Raji (cell line): ENCODE measurements around the gene PFKP.

Experiments
- POLR2A ChIP-seq: IDR thresholded peaks from 2 replicates; pipeline ENCODE4 v1.6.1; 2011; ENCODE audit warnings: low read depth, low read length, control low read depth; ENCODE audit not compliant: insufficient read depth

Gene PFKP

GRCh38 chr10:3142146-3142875, 75.0 kb downstream of the PFKP start:
- TF ChIP-seq POLR2A = no peak

GRCh38 chr10:3143366-3143765, 76.0 kb downstream of the PFKP start:
- no peak for TF ChIP-seq POLR2A

GRCh38 chr10:3143791-3144434, 76.6 kb downstream of the PFKP start:
- no peak for TF ChIP-seq POLR2A

GRCh38 chr10:3145366-3145765, 78.0 kb downstream of the PFKP start:
- no peak for TF ChIP-seq POLR2A

- TF ChIP-seq POLR2A = no peak
Measured at GRCh38 chr10:3146289-3146688, 78.9 kb downstream of the PFKP start.

GRCh38 chr10:3147117-3147820, 79.9 kb downstream of the PFKP start:
- TF ChIP-seq POLR2A = no peak

GRCh38 chr10:3148041-3148440, 80.7 kb downstream of the PFKP start:
- no peak for TF ChIP-seq POLR2A

- TF ChIP-seq POLR2A = no peak
Measured at GRCh38 chr10:3148994-3149393, 81.6 kb downstream of the PFKP start.

- TF ChIP-seq POLR2A = no peak
Measured at GRCh38 chr10:3149918-3150317, 82.6 kb downstream of the PFKP start.

- TF ChIP-seq POLR2A = no peak
Measured at GRCh38 chr10:3150366-3150765, 83.0 kb downstream of the PFKP start.

- no peak for TF ChIP-seq POLR2A
Measured at GRCh38 chr10:3150961-3151360, 83.6 kb downstream of the PFKP start.

GRCh38 chr10:3151889-3152565, 84.7 kb downstream of the PFKP start:
- TF ChIP-seq POLR2A = no peak

GRCh38 chr10:3152566-3152935, 85.2 kb downstream of the PFKP start:
- TF ChIP-seq POLR2A = no peak

GRCh38 chr10:3154666-3155065, 87.3 kb downstream of the PFKP start:
- no peak for TF ChIP-seq POLR2A

- no peak for TF ChIP-seq POLR2A
Measured at GRCh38 chr10:3159152-3159551, 91.8 kb downstream of the PFKP start.

GRCh38 chr10:3162533-3162932, 95.2 kb downstream of the PFKP start:
- no peak for TF ChIP-seq POLR2A
